GM10847 (cell line): ENCODE data around the gene CDRT4.

Experiments
- POLR2A ChIP-seq: IDR thresholded peaks from 2 replicates; pipeline ENCODE4 v1.6.1; 2011; ENCODE audit not compliant: insufficient read length; ENCODE audit errors: extremely low read depth

Gene CDRT4

DNA sequence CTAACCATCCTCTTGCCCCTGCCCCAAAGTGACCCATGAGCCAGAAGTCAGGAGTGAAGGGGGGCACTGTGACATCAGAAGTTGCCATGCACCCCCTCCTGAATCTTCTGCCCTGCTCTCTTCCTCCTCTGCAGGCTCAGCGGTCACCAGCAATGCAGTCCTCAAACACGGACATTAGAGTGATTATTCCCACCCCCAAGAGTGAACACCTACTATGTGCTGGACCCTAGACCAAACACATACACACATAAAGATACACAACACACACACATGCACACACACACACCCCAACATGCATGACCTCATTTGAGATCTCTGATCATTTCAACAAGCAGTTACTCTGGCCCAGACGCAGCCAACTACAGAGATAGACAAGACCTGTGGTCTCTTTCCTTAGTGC is at the start of gene CDRT4:
TSS of gene CDRT4 (minus strand) at position 30 of the 400 bp plus-strand sequence. CDS start 27,383 bp downstream, outside the sequence.
- no peak for TF ChIP-seq POLR2A

DNA sequence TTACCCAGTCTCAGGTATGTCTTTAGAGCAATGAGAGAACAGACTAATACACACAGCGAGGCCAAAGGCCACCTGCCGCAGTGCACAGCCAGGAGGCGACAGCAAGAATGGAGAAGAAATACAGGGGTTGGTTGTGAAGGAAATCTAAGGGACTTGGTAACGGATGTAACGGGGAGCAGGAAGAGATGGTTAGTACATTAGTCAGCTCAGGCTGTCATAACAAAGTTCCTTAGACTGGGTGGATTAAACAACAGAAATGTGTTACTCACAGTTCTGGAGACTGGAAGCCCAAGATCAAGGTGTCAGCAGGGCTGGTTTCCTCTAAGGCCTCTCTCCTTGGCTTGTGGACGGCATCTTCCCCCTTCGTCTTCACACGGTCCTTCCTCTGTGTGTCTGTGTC is 48.7 kb upstream of the CDRT4 start:
- TF ChIP-seq POLR2A = no peak

DNA sequence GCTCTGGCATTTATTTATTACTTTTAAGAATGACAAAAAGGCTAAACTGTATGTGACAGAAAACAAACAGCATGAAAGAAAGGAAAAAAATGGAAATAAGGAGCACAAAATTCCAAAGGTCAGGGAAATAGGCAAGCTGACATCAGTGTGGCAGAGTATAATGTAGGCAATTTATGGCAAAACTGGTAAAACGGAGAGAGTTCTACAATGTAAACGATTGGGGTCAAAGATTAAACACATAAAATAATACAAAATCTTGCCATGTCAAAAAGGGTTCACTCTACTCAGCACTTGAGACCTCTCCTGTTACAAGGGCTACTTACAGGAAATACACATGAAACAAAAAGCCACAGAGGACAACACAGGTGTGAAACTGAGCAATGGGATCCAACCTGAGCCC is 47.0 kb upstream of the CDRT4 start:
- no peak for TF ChIP-seq POLR2A

DNA sequence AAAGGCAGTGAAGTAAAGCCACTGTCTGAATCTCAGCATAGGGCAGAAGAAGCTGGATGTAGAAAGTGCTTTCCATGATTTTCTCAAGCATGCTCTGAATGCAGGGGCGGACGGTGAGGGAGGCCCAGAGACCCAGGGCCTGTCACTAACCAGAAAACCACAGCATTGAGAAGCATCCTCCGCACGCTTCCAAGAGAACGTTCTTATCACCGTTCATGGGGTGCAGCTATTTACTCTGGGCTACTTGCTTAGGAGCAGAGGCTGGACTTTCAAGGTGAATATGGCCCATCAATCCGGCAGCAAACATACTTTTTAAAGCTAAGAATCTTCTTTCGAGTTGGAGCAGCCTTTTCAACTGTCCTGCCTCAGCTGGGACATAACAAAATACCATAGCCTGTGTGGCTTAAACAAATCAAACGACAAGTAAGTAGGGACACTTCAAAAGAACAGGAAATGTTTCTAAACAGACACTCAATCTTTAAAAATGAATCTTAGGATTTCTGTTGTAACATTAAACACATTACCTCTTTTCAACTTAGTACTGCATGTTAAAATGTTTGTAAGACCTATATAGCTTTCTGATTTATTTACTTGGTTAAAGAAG is 46.5 kb upstream of the CDRT4 start:
- TF ChIP-seq POLR2A = no peak

DNA sequence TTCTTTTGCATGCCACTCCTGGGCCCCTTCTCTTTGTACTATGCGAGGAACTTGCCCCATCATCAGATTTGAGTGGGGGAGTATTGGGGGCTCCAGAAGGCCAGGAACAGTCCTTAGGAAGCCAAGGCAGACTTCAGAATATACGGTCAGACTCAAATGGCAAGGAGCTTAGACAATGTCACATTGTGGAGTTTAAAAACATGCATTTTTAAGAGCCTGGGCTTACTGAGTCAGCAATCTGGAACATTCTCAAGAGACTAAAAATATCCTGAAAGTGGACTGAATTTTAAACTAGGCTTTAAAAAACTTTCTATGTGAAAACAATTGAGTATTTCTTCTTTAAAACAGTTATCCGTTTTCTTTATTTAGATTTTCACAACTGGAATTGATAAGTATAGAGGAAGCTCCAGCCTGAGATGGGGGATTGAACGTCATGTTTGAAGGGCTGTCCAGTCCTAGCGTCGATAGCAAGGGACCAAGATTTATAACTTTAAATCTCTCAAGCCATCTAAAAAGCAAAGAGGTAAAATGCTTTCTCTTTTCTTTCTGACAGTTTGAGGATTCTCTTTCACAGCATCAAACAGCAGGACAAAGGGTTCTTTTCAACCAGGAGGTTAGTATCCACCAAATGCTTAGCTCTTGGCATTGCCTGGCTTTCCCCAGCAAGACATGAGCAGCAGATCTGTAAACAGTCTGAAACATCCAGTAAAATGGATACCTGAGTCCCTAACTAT is 45.8 kb upstream of the CDRT4 start:
- TF ChIP-seq POLR2A = no peak

DNA sequence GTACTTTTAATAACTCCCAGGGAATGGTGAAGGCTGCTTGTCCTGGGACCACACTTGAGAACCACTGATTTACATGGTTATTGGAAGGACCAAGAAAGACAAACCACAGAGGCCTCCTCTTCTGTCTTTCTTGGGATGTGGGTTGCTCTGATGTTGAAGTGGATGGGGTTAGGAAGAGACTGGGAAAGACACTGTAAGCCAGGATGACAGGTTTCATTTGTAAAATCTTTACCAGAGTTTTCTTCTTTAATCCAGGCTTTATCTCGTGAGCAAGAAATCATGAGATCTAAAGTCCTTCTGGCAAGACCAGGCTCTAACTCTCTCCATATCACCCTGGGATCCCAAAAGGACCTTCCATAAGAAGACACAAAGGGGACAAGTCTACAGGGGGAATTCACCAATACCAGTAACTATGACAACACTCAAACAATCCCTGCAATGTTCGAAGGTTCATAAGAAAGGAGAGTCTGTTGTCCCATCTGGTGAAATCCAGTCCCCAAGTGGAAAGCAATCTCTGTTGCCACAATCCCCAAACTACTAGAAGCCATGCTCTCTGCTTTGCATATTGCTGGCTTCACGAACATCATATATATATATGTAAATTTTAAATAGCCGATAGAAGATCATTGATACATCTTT is 44.8 kb upstream of the CDRT4 start:
- no peak for TF ChIP-seq POLR2A

DNA sequence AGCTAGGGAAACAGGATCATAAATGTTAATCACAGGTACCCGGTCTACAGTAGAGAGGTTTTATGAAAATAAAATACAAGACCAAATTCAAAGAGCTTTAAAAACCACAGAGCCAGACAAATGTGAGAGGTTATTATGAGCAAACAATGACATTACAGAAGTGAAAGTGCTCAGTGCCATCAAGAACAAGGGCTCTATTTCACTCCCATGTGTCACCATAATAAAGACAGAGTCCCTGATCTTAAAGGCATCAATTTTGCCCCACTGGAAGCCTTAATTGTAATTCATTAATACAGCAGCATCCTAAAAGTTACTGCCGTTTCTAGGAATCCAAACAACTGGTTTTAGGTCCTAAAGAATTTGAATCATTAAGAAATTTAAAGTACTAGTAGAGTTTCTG is 43.7 kb upstream of the CDRT4 start:
- no peak for TF ChIP-seq POLR2A

DNA sequence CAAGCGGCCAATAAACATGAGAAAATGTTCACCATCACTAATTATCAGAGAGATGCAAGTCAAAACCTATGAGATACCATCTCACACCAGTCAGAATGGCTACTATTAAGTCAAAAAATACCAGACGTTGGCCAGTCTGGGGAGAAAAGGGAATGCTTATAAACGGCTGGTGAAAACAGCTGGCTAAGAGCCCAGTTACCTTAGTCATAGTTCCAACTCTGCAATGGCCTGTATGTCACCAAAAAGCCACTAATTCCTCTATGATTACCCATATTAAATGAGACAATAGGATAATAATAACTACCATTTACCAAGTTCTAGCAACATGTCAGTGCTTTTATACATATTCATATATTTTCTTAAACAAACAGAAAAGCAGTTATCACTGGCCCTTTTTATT is 42.9 kb upstream of the CDRT4 start:
- TF ChIP-seq POLR2A = no peak

DNA sequence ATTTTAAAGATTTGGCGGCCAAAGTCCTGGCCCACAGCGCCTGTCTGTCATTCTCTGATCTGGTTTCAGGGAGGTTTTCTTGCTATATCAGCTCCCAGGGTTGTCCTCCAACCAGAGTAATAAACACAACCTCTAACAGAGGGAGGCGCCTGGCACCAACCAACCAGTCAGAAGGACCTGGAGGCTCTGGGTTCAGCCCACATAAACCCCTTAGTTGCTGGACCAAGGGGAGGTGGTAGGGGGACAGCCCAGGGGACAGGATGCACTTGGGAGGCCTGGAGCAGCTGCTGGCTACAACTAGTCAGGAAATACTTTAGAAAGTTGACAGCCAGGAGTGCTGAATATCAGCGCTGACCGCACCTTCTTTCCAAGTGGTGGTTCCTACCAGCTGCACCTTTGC is 41.7 kb upstream of the CDRT4 start:
- no peak for TF ChIP-seq POLR2A

DNA sequence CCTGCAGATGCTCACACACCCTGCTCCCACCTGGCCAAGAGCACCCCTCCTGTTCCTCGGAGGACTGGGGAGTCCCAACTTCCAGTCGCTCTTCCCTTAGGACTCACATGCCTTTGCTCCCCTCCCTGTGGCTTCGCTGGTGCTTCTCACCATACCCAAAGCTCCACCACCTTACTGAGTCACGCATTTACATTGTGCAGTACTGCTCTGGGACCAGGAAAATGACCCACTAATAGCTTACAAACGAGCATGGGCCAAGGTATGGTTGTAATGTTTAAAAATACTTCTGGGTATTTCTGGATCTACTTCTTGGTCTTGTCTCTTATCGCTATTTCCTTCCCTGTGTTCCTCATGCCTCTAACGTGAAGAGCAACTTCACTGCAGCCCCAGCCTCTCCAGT is 41.0 kb upstream of the CDRT4 start:
- TF ChIP-seq POLR2A = no peak

DNA sequence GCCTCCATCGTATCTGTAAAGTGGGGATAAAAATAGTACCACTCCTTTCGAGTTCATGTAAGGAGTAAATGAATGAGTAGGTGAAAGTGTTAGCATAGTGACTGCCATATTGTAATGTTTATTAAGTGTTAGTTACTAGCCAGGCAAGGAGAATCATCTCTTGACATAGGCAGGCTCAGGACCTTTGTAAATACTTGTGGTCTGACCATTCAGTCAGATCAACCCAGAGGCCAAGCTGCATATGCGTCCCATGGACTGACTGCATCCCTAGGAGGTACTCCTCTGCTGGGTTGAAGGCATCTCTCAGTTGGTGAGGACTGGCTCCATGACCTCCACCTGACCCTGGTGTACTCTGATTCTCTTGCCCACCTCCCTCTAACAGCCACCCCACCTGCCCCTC is 40.5 kb upstream of the CDRT4 start:
- TF ChIP-seq POLR2A = no peak

DNA sequence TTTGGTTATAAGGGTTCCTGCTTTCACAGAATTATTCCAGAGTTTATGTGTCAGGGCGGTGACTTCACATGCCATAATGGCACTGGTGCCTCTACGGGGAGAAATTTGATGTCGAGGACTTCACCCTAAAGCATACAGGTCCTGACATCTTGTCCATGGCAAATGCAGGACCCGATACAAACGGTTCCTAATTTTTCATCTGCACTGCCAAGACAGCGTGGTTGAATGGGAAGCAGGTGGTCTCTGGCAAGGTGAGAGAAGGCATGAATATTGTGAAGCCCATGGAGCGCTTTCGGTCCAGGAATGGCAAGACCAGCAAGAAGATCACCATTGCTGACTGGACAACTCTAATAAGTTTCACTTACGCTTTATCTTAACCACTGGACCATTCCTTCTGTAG is 39.6 kb upstream of the CDRT4 start:
- no peak for TF ChIP-seq POLR2A

DNA sequence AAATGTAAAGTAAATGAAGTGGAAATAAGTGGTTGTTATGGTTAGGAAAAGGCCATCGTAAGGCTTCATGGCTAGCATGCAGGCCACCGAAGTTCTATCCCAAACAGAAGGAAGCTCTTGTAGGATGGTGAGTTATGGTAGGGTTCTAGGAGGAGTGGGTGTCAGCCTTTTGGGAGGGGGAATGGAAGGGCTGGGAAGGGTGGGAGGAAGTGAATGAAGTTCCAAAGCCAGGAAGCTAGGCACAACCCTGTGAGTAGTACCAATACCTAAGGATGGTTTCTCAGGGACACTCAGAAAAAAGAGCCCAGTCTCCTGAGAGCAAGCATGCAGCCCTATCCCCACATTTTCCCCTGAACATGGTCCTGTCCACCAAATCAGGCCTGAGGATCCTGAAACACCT is 36.3 kb upstream of the CDRT4 start:
- TF ChIP-seq POLR2A = no peak

DNA sequence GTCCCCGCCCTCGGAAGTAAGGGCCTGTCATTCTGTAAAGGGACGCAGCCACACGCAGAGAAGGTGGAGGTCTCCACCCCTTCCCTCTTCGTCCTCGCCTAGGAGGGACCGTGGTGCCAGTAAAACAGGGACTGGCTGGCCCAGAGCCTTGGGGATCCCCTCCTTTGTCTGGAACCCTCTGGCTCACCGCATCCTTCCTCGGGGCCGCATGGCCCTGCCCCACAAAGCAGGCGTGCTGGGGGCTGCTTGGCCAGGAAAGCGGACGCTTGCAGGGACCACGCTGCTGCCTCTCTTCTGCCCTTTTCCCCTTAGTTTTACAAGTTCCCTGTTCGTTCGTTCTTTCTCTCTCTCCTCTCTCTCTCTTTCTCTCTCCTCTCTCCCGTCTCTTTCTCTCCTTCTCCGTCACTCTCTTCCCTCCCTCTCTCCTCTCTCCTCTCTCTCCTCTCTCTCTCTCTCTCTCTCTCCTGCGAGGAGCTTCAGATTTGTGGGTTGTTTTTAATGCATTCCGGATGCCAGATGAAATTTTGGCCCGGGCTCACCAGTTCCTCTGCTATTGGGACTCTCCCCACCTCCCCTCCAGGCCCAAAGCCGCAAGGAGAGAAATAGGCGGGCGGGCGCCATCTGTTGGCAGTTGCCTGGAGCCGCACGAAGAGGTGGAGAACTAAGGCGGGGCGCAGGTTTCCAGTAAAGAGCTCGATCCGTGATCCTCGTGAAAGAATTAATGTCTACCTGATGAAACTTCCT is 35.1 kb upstream of the CDRT4 start:
- TF ChIP-seq POLR2A = no peak

DNA sequence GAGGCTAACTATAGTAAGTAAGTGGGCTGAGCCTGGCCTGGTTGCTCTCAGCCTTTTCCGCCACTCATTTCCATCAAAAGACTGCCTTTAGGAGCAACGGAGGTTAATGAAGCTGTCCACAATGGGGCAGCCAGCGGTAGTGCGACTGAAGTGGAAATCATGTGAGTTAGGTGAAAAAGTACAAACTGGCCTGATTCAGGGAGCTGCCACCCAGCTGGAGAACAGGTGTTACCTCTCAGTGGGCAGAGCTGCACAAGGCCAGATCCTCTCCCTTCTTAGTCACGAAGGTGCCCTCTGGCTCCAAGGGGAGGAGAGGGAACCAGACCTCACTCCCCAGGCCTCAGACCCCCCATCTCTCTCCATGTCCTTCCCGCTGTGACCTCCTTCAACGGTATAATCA is 34.4 kb upstream of the CDRT4 start:
- no peak for TF ChIP-seq POLR2A

DNA sequence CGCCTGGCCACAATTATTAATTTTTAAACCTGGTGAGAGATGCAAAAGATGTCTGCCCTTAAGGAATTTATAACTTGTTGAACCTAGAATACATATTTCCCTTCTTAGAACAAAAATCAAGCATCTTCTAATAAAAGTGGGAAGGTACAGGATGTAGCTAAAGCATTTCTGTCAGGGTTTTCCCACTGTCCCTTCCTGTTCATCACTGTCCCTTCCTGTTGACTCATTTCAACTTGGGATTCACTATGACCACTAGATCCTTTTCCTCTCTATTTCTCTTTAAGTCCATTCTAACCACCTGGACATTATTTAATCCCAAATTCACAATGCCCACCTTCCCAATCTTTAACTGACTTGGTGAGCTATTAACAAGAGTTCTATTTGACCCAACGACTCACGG is 33.9 kb upstream of the CDRT4 start:
- TF ChIP-seq POLR2A = no peak

DNA sequence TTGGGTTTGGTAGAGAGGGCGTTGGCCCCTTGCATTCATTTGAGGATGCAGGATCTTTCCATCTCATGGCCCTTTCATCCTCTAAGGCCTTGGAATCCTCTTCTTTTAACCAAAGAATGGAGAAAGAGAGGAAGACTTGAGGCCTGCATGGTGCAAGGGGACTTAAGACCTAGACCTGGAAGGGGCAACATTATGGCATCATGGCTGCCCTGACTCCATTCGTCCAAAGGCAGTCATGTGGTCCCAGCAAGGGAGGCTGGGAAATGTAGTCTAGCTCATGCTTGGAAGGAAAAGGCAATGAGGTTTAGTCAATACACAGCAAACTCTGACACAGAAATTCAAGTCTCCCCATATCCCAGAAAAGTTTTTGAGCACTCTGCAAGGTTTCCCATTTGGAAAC is 30.7 kb upstream of the CDRT4 start:
- TF ChIP-seq POLR2A = no peak
